Measurements from ENCODE around the gene GNG8.
"Not testable (repeated sequence)": the region's sequence is repeated elsewhere in the genome, so short reads cannot be mapped to it uniquely, and the experiment has no call there.

- not testable (repeated sequence) for TF ChIP-seq POLR2AphosphoS5 (IDR thresholded peaks at IDR 0.05; ENCODE audit: low read depth, low read length); CEBPB (IDR thresholded peaks at IDR 0.05; ENCODE audit: low read depth)
Measured at GRCh38 chr19:46628970-46629369, 7.0 kb downstream of the GNG8 start.

Data from HCT116 (cell line).